Measurements from ENCODE around the gene PHLPP1. TPM values are rescaled to one million over a fixed set of nuclear protein-coding genes. Genes with fewer than 3 reads are reported as not detected.

The PHLPP1 gene
- total and polyA plus RNA-seq, 2 donors: 3.2 to 4.5 TPM

DNA sequence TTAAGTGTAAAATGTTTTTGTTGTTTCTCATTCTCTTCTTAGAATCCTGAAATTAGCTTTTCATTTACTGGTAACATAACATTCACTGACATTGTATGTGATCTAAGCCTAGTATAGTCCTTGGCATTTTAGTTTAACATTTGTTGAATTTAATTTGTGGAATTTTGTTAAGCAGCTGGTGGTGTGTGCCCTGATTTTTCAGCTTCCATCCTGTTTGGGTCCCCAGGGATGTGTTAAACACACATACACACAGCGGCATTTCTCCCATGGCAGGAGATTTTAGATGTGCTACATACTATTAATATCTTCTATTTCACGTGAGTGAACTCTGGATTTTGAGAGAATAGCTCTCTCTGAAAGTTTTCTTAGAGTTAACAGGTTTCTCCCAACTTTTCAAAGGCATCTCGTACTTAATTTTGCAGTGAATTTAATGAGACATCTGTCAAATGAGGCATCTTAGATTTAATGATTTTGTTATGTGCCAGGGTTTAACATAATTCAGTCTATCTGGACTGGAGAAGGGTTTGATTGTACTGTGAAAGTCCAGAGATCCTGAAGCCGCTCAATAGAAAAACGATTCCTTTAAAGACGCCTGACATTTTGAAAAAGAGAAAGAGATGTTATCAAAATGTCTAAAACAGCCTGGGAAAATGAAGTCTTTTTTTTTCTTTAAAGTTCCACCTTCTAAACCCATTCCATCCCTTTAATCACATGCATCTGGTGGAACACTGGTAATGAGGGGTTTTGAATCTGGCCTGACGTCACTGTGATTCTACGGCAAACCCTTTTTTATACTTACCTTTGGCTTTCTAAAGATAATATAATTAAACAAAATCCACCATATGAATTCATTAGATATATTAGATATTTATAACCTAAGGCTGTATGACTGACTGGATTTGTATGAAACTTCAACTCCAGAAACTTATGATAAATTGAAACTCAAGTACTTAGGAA, 6.8 kb downstream of the PHLPP1 start:
- H3K36me3 ChIP-seq (ENCODE audit: control insufficient read depth in 2 of 2, insufficient read depth in 2 of 2, low read length in 1 of 2): no peaks in the 10 kb centered on the region
- H3K27me3 ChIP-seq (ENCODE audit: control insufficient read depth in 2 of 2, insufficient read depth in 1 of 2, low read length in 1 of 2): no peaks in the 10 kb centered on the region
- no peak overlapping the region for H3K27ac ChIP-seq (ENCODE audit: low read depth in 1 of 2, low read length in 1 of 2)
- no peaks in the 10 kb centered on the region for H3K9me3 ChIP-seq (ENCODE audit: control insufficient read depth in 2 of 2, insufficient read depth in 1 of 2, low read length in 1 of 2)
- DNase-seq (ENCODE audit: low read depth in 6 of 9, low spot score in 9 of 9): no peak
- 97% methylated on average over 8 of the region's 8 CpGs for WGBS
- H3K4me1 ChIP-seq (ENCODE audit: control insufficient read depth in 2 of 2, insufficient read depth in 2 of 2, low read length in 2 of 2): peaks cover 5 to 7% of the 10 kb centered on the region in 2 donors
- no peak overlapping the region for H3K4me3 ChIP-seq (ENCODE audit: low read length in 2 of 2)

- WGBS: 92% methylated on average over 5 of the region's 5 CpGs
- no peak overlapping the region for H3K27ac ChIP-seq (ENCODE audit: low read depth in 1 of 2, low read length in 1 of 2)
- H3K36me3 ChIP-seq (ENCODE audit: control insufficient read depth in 2 of 2, insufficient read depth in 2 of 2, low read length in 1 of 2): no peaks in the 10 kb centered on the region
These were observed 8.4 kb downstream of the PHLPP1 start for GRCh38 chr18:62723666-62724281.

DNA sequence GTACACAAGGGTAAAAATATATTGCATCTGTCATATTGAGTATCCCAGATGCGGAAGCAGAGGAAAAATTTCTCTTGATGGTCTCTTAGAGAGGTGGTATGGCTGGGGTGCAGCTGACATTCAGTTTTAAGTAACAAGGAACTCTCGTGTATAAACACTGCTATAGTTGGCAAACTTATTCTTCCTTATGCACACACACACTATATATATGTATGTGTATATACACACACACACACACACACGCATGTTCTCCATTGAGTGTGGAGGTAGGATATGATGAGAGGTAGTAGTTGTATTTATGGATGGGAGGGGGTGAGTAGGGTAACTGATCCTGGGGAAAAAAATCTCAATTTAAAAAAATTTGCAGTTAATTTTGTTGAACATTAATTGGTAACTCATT, 10.6 kb downstream of the PHLPP1 start:
- no peaks in the 10 kb centered on the region for H3K4me1 ChIP-seq (ENCODE audit: control insufficient read depth in 2 of 2, insufficient read depth in 2 of 2, low read length in 2 of 2)
- WGBS: 93% methylated on average over 3 of the region's 3 CpGs
- H3K9me3 ChIP-seq (ENCODE audit: control insufficient read depth in 2 of 2, insufficient read depth in 1 of 2, low read length in 1 of 2): no peaks in the 10 kb centered on the region
- no peak for DNase-seq (ENCODE audit: low read depth in 6 of 9, low spot score in 9 of 9)
- no peaks in the 10 kb centered on the region for H3K36me3 ChIP-seq (ENCODE audit: control insufficient read depth in 2 of 2, insufficient read depth in 2 of 2, low read length in 1 of 2)
- H3K27ac ChIP-seq (ENCODE audit: low read depth in 1 of 2, low read length in 1 of 2): no peak overlapping the region
- H3K27me3 ChIP-seq (ENCODE audit: control insufficient read depth in 2 of 2, insufficient read depth in 1 of 2, low read length in 1 of 2): no peaks in the 10 kb centered on the region
- no peak overlapping the region for H3K4me3 ChIP-seq (ENCODE audit: low read length in 2 of 2)

More at GRCh38 chr18:62723666-62724281, 8.4 kb downstream of the PHLPP1 start:
- H3K9me3 ChIP-seq (ENCODE audit: control insufficient read depth in 2 of 2, insufficient read depth in 1 of 2, low read length in 1 of 2): no peaks in the 10 kb centered on the region
- no peak overlapping the region for H3K4me3 ChIP-seq (ENCODE audit: low read length in 2 of 2)
- H3K4me1 ChIP-seq (ENCODE audit: control insufficient read depth in 2 of 2, insufficient read depth in 2 of 2, low read length in 2 of 2): no peaks in the 10 kb centered on the region
- H3K27me3 ChIP-seq (ENCODE audit: control insufficient read depth in 2 of 2, insufficient read depth in 1 of 2, low read length in 1 of 2): no peaks in the 10 kb centered on the region
- DNase-seq (ENCODE audit: low read depth in 6 of 9, low spot score in 9 of 9): no peak

- no peaks in the 10 kb centered on the region for H3K4me1 ChIP-seq (ENCODE audit: control insufficient read depth in 2 of 2, insufficient read depth in 2 of 2, low read length in 2 of 2)
- 98% methylated on average over 2 of the region's 2 CpGs for WGBS
These were observed 12.9 kb downstream of the PHLPP1 start for GRCh38 chr18:62728254-62728653.

GRCh38 chr18:62729487-62730386, 14.4 kb downstream of the PHLPP1 start:
- WGBS: 96% methylated on average over 13 of the region's 13 CpGs

More at GRCh38 chr18:62728254-62728653, 12.9 kb downstream of the PHLPP1 start:
- no peak for DNase-seq (ENCODE audit: low read depth in 6 of 9, low spot score in 9 of 9)
- Histone ChIP-seq H3K9me3 (ENCODE audit: control insufficient read depth in 2 of 2, insufficient read depth in 1 of 2, low read length in 1 of 2) (no peaks in the 10 kb centered on the region), H3K27me3 (ENCODE audit: control insufficient read depth in 2 of 2, insufficient read depth in 1 of 2, low read length in 1 of 2) (no peaks in the 10 kb centered on the region), H3K36me3 (ENCODE audit: control insufficient read depth in 2 of 2, insufficient read depth in 2 of 2, low read length in 1 of 2) (no peaks in the 10 kb centered on the region), H3K27ac (ENCODE audit: low read depth in 1 of 2, low read length in 1 of 2) (no peak overlapping the region), H3K4me3 (ENCODE audit: low read length in 2 of 2) (no peak overlapping the region)

GRCh38 chr18:62730941-62731340, 15.6 kb downstream of the PHLPP1 start:
- DNase-seq (ENCODE audit: low read depth in 6 of 9, low spot score in 9 of 9): no peak
- H3K4me1 ChIP-seq (ENCODE audit: control insufficient read depth in 2 of 2, insufficient read depth in 2 of 2, low read length in 2 of 2): no peaks in the 10 kb centered on the region
- no peaks in the 10 kb centered on the region for H3K36me3 ChIP-seq (ENCODE audit: control insufficient read depth in 2 of 2, insufficient read depth in 2 of 2, low read length in 1 of 2)
- H3K27ac ChIP-seq (ENCODE audit: low read depth in 1 of 2, low read length in 1 of 2): no peak overlapping the region
- no peak overlapping the region for H3K4me3 ChIP-seq (ENCODE audit: low read length in 2 of 2)
- H3K27me3 ChIP-seq (ENCODE audit: control insufficient read depth in 2 of 2, insufficient read depth in 1 of 2, low read length in 1 of 2): no peaks in the 10 kb centered on the region
- no peaks in the 10 kb centered on the region for H3K9me3 ChIP-seq (ENCODE audit: control insufficient read depth in 2 of 2, insufficient read depth in 1 of 2, low read length in 1 of 2)
- 97% methylated on average over 3 of the region's 3 CpGs for WGBS

More at GRCh38 chr18:62729487-62730386, 14.4 kb downstream of the PHLPP1 start:
- Histone ChIP-seq H3K27ac (ENCODE audit: low read depth in 1 of 2, low read length in 1 of 2) (no peak overlapping the region), H3K4me3 (ENCODE audit: low read length in 2 of 2) (no peak overlapping the region), H3K36me3 (ENCODE audit: control insufficient read depth in 2 of 2, insufficient read depth in 2 of 2, low read length in 1 of 2) (no peaks in the 10 kb centered on the region), H3K9me3 (ENCODE audit: control insufficient read depth in 2 of 2, insufficient read depth in 1 of 2, low read length in 1 of 2) (no peaks in the 10 kb centered on the region), H3K4me1 (ENCODE audit: control insufficient read depth in 2 of 2, insufficient read depth in 2 of 2, low read length in 2 of 2) (no peaks in the 10 kb centered on the region), H3K27me3 (ENCODE audit: control insufficient read depth in 2 of 2, insufficient read depth in 1 of 2, low read length in 1 of 2) (no peaks in the 10 kb centered on the region)
- no peak for DNase-seq (ENCODE audit: low read depth in 6 of 9, low spot score in 9 of 9)

DNA sequence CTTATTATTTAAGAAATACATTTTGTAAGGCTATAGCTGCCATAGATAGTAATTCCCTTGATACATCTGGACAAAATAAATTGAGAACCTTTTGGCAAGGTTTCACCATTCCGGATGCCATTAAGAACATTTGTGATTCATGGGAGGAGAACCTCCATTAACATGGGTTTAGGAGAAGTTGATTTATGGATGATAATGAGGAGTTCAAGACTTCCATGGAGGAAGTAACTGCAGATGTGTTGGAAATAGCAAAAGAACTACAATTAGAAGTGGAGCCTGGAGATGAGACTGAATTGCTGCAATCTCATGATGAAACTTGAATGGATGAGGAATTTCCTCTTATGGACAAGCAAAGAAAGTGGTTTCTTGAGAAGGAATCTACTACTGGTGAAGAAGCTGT, 17.3 kb downstream of the PHLPP1 start:
- Histone ChIP-seq H3K4me1 (ENCODE audit: control insufficient read depth in 2 of 2, insufficient read depth in 2 of 2, low read length in 2 of 2) (no peaks in the 10 kb centered on the region), H3K27me3 (ENCODE audit: control insufficient read depth in 2 of 2, insufficient read depth in 1 of 2, low read length in 1 of 2) (no peaks in the 10 kb centered on the region), H3K36me3 (ENCODE audit: control insufficient read depth in 2 of 2, insufficient read depth in 2 of 2, low read length in 1 of 2) (no peaks in the 10 kb centered on the region), H3K27ac (ENCODE audit: low read depth in 1 of 2, low read length in 1 of 2) (no peak overlapping the region), H3K9me3 (ENCODE audit: control insufficient read depth in 2 of 2, insufficient read depth in 1 of 2, low read length in 1 of 2) (no peaks in the 10 kb centered on the region), H3K4me3 (ENCODE audit: low read length in 2 of 2) (no peak overlapping the region)
- WGBS: 97% methylated on average over 1 of the region's 1 CpG
- no peak for DNase-seq (ENCODE audit: low read depth in 6 of 9, low spot score in 9 of 9)

- Histone ChIP-seq H3K36me3 (ENCODE audit: control insufficient read depth in 2 of 2, insufficient read depth in 2 of 2, low read length in 1 of 2) (no peaks in the 10 kb centered on the region), H3K4me1 (ENCODE audit: control insufficient read depth in 2 of 2, insufficient read depth in 2 of 2, low read length in 2 of 2) (no peaks in the 10 kb centered on the region), H3K9me3 (ENCODE audit: control insufficient read depth in 2 of 2, insufficient read depth in 1 of 2, low read length in 1 of 2) (no peaks in the 10 kb centered on the region), H3K27ac (ENCODE audit: low read depth in 1 of 2, low read length in 1 of 2) (no peak overlapping the region), H3K27me3 (ENCODE audit: control insufficient read depth in 2 of 2, insufficient read depth in 1 of 2, low read length in 1 of 2) (no peaks in the 10 kb centered on the region), H3K4me3 (ENCODE audit: low read length in 2 of 2) (no peak overlapping the region)
- DNase-seq (ENCODE audit: low read depth in 6 of 9, low spot score in 9 of 9): no peak
- 94% methylated on average over 1 of the region's 1 CpG for WGBS
These were observed 18.9 kb downstream of the PHLPP1 start for GRCh38 chr18:62734290-62734689.
